ENCODE measurements around the gene MEI1.

DNA sequence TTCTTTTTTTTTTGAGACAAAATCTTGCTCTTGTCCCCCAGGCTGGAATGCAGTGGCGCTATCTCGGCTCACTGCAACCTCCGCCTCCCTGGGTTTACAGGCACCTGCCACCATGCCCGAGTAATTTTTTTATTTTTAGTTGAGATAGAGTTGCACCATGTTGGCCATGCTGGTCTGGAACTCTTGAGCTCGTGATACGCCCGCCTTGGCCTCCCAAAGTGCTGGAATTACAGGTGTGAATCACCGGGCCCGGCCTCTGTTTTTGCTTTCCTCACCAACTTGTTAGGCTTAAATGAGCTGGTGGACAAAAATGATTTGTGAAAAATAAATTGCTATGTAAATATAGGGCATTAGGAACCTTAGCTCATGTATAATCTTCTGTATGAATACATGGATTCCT lies 3.5 kb downstream of the MEI1 start:
- TF ChIP-seq POLR2A (IDR thresholded peaks at IDR 0.05), result no peak
- TF ChIP-seq, protein P1, sequence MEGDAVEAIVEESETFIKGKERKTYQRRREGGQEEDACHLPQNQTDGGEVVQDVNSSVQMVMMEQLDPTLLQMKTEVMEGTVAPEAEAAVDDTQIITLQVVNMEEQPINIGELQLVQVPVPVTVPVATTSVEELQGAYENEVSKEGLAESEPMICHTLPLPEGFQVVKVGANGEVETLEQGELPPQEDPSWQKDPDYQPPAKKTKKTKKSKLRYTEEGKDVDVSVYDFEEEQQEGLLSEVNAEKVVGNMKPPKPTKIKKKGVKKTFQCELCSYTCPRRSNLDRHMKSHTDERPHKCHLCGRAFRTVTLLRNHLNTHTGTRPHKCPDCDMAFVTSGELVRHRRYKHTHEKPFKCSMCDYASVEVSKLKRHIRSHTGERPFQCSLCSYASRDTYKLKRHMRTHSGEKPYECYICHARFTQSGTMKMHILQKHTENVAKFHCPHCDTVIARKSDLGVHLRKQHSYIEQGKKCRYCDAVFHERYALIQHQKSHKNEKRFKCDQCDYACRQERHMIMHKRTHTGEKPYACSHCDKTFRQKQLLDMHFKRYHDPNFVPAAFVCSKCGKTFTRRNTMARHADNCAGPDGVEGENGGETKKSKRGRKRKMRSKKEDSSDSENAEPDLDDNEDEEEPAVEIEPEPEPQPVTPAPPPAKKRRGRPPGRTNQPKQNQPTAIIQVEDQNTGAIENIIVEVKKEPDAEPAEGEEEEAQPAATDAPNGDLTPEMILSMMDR (IDR thresholded peaks at IDR 0.05), result no peak
